Measurements from ENCODE around the gene DOP1A. TPM values are rescaled to one million over a fixed set of nuclear protein-coding genes. Genes with fewer than 3 reads are reported as not detected.

Gene DOP1A
- total RNA-seq, 2 experiments from 2014 or later: 6.6 to 7.7 TPM

GRCh38 chr6:83042467-83043053, 24.9 kb upstream of the DOP1A start:
- Mint-ChIP-seq H3K4me3 (no peak overlapping the region), H3K27me3 (no peaks in the 10 kb centered on the region), H3K9me3 (no peaks in the 10 kb centered on the region), H3K36me3 (ENCODE audit: low read depth) (peaks cover 4% of the 10 kb centered on the region), H3K4me1 (ENCODE audit: low read depth) (no peaks in the 10 kb centered on the region), H3K27ac (no peak overlapping the region)
- DNase-seq (no peak), ATAC-seq (no peak)
- ChIA-PET POLR2A (no interaction called here), CTCF (interaction anchor here (1.6 kb wide), 1 partner anchor 23 kb away, joined by 6 read pairs; the partner anchor contains the start of gene UBE3D)
- no peak for TF ChIP-seq CTCF (IDR thresholded peaks at IDR 0.05)
- intact Hi-C loops (cut with micrococcal nuclease): no loop called here

DNA sequence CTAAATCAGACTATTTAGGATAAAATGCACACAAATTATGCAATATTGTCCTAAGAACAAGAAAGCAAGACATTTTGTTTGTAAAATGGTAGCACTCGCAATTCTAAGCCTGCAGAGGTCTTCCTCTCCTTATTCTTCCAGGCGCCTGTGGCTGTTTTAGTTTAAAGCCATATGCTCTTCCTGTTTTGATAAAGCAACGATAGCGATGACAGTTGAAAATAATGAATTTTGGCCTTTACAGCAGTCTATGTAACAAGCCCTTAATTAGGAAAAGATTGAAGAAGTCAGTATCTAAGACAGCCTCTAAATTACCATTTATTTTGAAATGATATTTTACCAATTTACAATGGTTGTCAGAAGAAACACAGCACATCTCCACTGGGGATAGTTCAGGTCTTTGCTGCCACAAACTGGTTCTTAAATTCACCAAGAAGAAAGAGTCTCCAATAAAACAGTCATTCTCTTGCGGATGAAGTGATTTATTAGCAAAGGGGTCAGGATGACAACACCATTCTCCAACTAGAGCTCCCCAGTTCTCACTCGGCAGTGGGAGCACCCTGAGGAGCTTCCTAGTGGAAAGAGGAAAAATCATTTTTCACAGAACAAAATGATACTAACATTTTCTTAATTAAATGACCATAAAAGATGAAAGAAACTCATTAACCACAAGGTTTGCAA, 23.2 kb upstream of the DOP1A start:
- H3K27me3 Mint-ChIP-seq: no peaks in the 10 kb centered on the region
- ATAC-seq (no peak), DNase-seq (no peak)
- H3K4me1 Mint-ChIP-seq (ENCODE audit: low read depth): no peaks in the 10 kb centered on the region
- intact Hi-C loops (cut with micrococcal nuclease): no loop called here
- peaks cover 3% of the 10 kb centered on the region for H3K36me3 Mint-ChIP-seq (ENCODE audit: low read depth)
- no peak overlapping the region for H3K4me3 Mint-ChIP-seq
- no peaks in the 10 kb centered on the region for H3K9me3 Mint-ChIP-seq
- POLR2A ChIA-PET: no interaction called here
- CTCF ChIA-PET: interaction anchor here (1.6 kb wide), 1 partner anchor 21 kb away, joined by 6 read pairs; the partner anchor contains the start of gene UBE3D
- TF ChIP-seq CTCF (IDR thresholded peaks at IDR 0.05): no peak
- H3K27ac Mint-ChIP-seq: no peak overlapping the region

DNA sequence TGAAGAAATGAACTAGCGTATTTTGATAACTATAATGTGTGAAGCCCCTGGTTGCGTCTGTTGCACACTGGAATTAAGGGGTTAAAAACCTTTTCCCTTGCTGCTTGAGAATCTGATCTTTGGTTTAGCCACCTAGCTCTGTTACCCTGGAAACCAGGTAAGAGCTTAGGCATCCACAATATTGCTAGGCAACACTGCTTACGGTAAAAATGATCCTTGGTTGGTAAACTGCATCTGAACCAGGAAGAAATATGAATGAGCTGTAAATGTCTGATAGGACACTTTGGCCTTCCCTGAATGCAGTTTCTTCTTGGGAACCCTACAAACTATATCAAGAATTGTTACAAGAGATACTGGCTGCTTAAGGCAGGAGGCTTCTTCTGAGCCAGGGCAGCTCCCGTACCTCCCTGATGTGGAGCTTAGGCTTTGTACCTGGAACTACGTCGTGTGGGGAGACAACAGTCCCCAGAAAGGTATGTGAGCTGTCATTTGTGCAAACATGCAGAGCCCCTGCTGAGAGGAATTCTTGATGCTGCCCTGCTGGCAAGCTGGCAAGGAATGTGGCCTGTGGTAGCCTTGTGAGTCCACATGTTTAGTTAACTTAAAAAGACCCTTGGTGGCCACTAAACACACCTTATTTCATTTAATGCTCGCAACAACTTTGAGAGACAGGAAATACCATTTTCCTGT, 20.3 kb upstream of the DOP1A start:
- ChIA-PET POLR2A (interaction anchor here (0.9 kb wide), 1 partner anchor 18 kb away, joined by 3 read pairs; no protein-coding TSS in a partner anchor), CTCF (interaction anchor here (0.9 to 1.5 kb wide), 3 partner anchors 11 to 776 kb away, joined by 5 to 7 read pairs (median 7); partner anchors contain the start of gene DOP1A)

DNA sequence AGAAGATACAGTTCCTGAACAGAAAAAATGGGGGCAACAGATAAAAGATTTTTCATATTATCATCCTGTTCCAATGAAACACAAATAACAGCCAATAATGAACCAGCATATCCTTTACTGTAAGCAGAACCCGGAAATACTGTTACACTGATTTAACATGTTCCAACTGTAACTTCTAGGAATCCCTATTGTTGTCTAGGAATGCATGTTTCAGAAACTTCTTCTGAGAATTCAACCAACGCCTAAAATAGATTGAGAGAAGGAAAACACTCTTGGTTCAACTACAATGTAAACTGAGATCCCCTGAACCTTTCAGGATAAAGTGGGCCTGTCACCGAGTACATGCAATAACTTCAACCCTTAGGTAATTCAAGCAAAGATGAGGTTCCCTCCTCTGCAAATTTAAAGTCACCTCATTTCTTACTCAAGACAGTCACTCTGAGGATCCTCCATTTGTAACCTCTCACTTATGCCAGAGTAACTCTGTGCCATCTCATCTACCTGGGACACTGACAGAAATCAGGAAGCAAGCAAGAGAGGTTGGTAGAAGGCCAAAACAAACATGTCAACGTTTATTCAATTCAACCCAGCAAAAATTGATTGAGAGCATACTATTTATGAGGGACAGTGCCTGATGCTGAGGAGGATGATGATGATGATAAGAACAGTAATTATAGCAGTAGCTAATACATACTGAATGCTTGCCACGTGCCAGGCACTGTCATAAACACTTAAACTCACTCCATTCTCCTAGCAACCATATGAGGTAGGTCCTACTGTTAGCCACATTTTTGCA, 15.9 kb upstream of the DOP1A start:
- no peak for TF ChIP-seq CTCF (IDR thresholded peaks at IDR 0.05)
- ChIA-PET POLR2A (no interaction called here), CTCF (interaction anchor here (8.4 kb wide), 1 partner anchor 15 kb away, joined by 86 read pairs; the partner anchor contains the start of genes DOP1A and UBE3D)
- Mint-ChIP-seq H3K27me3 (no peaks in the 10 kb centered on the region), H3K27ac (no peak overlapping the region), H3K36me3 (ENCODE audit: low read depth) (peaks cover 24% of the 10 kb centered on the region), H3K4me1 (ENCODE audit: low read depth) (no peaks in the 10 kb centered on the region), H3K4me3 (no peak overlapping the region), H3K9me3 (no peaks in the 10 kb centered on the region)
- DNase-seq (no peak), ATAC-seq (no peak)
- intact Hi-C loops (cut with micrococcal nuclease): no loop called here

More for the DNA sequence above, 20.3 kb upstream of the DOP1A start:
- H3K27me3 Mint-ChIP-seq: no peaks in the 10 kb centered on the region
- no peak for ATAC-seq
- intact Hi-C loops (cut with micrococcal nuclease): no loop called here
- H3K36me3 Mint-ChIP-seq (ENCODE audit: low read depth): peaks cover 11% of the 10 kb centered on the region
- no peaks in the 10 kb centered on the region for H3K4me1 Mint-ChIP-seq (ENCODE audit: low read depth)
- DNase-seq: no peak
- no peaks in the 10 kb centered on the region for H3K9me3 Mint-ChIP-seq
- no peak overlapping the region for H3K4me3 Mint-ChIP-seq
- no peak for TF ChIP-seq CTCF (IDR thresholded peaks at IDR 0.05)
- no peak overlapping the region for H3K27ac Mint-ChIP-seq
